HG02885 (cell line): ENCODE measurements around the gene ANAPC15.

Experiments
- ATAC-seq: cut with Tn5 transposase; IDR thresholded peaks from one replicate; pipeline ENCODE4 v1.9.1; 2021; ENCODE audit warnings: mild to moderate bottlenecking; ENCODE audit not compliant: unreplicated experiment, poor library complexity

The ANAPC15 gene

GRCh38 chr11:72127923-72128322 is 15.4 kb upstream of the ANAPC15 start:
- no peak for ATAC-seq

- ATAC-seq, result no peak
These were observed 13.5 kb upstream of the ANAPC15 start for GRCh38 chr11:72125956-72126355.

- no peak for ATAC-seq
These were observed 11.6 kb upstream of the ANAPC15 start for GRCh38 chr11:72124046-72124445.

GRCh38 chr11:72123117-72123653 is 10.7 kb upstream of the ANAPC15 start:
- ATAC-seq, result no peak

GRCh38 chr11:72122607-72123006 is 10.1 kb upstream of the ANAPC15 start:
- ATAC-seq, result no peak

GRCh38 chr11:72120930-72121329 is 8.4 kb upstream of the ANAPC15 start:
- no peak for ATAC-seq

GRCh38 chr11:72119198-72119597 is 6.7 kb upstream of the ANAPC15 start:
- no peak for ATAC-seq

GRCh38 chr11:72116019-72116755 is 3.7 kb upstream of the ANAPC15 start:
- no peak for ATAC-seq

- no peak for ATAC-seq
These were observed 2.1 kb upstream of the ANAPC15 start for GRCh38 chr11:72114570-72114969.

- ATAC-seq, result no peak
These were observed 698 bp upstream of the ANAPC15 start for GRCh38 chr11:72112978-72113808.

GRCh38 chr11:72111300-72112142 is 974 bp downstream of the ANAPC15 start:
- peak; percentile 0 for ATAC-seq

GRCh38 chr11:72105888-72106287 is 6.6 kb downstream of the ANAPC15 start, which contains the start of gene TOMT:
TOMT (plus strand) TSS chr11:72105924; CDS start chr11:72105952, 28 bp downstream.
- no peak for ATAC-seq

GRCh38 chr11:72103754-72104167 is 8.7 kb downstream of the ANAPC15 start:
- no peak for ATAC-seq

GRCh38 chr11:72102946-72103753 is 9.3 kb downstream of the ANAPC15 start, which contains the start of gene LAMTOR1:
LAMTOR1 (minus strand) TSS chr11:72103297; CDS start chr11:72103224, 73 bp downstream.
- peak; percentile 90 for ATAC-seq

- ATAC-seq, result no peak
These were observed 9.9 kb downstream of the ANAPC15 start for GRCh38 chr11:72102631-72102945.

- no peak for ATAC-seq
These were observed 10.3 kb downstream of the ANAPC15 start for GRCh38 chr11:72102162-72102561.

GRCh38 chr11:72100462-72100861 is 12.0 kb downstream of the ANAPC15 start:
- no peak for ATAC-seq

GRCh38 chr11:72100009-72100408 is 12.5 kb downstream of the ANAPC15 start:
- no peak for ATAC-seq

GRCh38 chr11:72098741-72099140 is 13.8 kb downstream of the ANAPC15 start:
- ATAC-seq, result no peak
